ENCODE results near the gene EVA1C. TPM values are rescaled to one million over a fixed set of nuclear protein-coding genes. Genes with fewer than 3 reads are reported as not detected.
A peak's percentile ranks its signal among the peaks of the same experiment; 100 is the strongest.

Gene EVA1C
- total and polyA plus RNA-seq, 2 donors (not counting 3 experiments of a cell fraction or from before 2014, with no cell fraction given) = 22.8 to 38.6 TPM

DNA sequence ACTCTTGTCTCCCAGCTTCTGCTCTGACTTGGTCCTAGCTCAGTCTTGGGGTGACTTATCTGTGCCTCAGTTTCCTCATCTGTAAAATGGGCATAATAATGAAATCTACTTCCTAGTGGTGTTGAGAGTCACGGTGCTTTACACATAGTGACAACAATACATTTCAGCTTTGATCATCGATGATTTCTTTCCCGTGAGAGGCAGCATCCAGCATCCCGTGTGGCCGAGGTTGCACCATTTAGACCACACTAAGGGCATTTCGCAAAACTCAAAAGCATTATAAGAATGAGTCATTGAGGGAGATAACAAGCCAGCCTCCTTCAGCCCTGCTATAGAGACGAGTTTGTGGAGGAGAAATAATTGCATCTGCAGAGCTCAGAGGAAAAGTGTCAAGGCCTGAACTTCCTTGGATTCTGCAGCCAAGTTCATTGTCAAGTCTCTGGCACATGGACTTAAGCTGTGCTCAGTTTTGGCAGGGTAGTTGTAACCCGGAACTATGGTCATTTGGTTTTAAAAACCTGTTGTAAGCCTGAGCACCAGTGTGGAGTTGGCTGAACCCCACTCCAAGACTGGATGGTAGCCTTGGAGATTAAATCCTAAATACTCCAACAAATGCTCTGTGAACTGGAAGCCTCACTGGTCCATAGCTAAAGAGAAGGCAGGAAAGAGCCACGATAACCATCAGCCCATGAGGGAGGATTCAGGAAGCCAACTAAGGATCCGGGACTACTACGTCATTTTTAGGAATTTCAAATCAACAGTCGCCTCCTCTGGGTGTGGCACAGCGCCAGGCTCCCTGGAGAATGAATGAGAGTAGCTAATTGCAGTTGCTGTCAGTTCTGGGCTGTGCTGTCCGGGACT, 108.6 kb downstream of the EVA1C start:
- dilution Hi-C loops (cut with MboI; ENCODE audit: extremely low pct_ligation_motif_present, low sequenced_read_pairs) (no loop called here), intact Hi-C loops (cut with micrococcal nuclease) (loop anchor here (2.0 kb wide), 1 partner anchor 22 kb away; no protein-coding TSS in a partner anchor)
- CTCF ChIA-PET = interaction anchor here (0.6 to 4.2 kb wide), 13 partner anchors 10 to 118 kb away, joined by 3 to 27 read pairs (median 5); partner anchors contain the start of gene EVA1C
- Histone ChIP-seq H3K9me3 (replicated peaks; ENCODE audit: control insufficient read depth, insufficient read depth, low read length) (no peaks in the 10 kb centered on the region), H3K27ac (ENCODE audit: insufficient read depth, low read depth, low read length) (peak overlapping the region; percentile 100), H2AFZ (ENCODE audit: low read depth, low read length) (no peak overlapping the region), H3K9ac (replicated peaks; ENCODE audit: extremely low read depth, insufficient read depth, low read length) (peak overlapping the region; percentile 83), H3K4me1 (ENCODE audit: control insufficient read depth, extremely low read depth, insufficient read depth, low read length) (peaks cover 71% of the 10 kb centered on the region), H4K20me1 (replicated peaks; ENCODE audit: control insufficient read depth, extremely low read depth, insufficient read depth, low read length) (no peaks in the 10 kb centered on the region), H3K4me3 (replicated peaks in 1 of 3; ENCODE audit: insufficient read depth in 1 of 3, low read depth in 1 of 3, low read length in 3 of 3) (no peak overlapping the region), H3K79me2 (ENCODE audit: control insufficient read depth, insufficient read depth, low read length) (no peaks in the 10 kb centered on the region), H3K27me3 (ENCODE audit: control insufficient read depth in 2 of 2, insufficient read depth in 2 of 2, low read length in 2 of 2) (no peaks in the 10 kb centered on the region), H3K36me3 (ENCODE audit: control insufficient read depth in 2 of 2, extremely low read depth in 1 of 2, insufficient read depth in 2 of 2, low read length in 2 of 2) (no peaks in the 10 kb centered on the region), H3K4me2 (ENCODE audit: insufficient read depth, low read length) (peak overlapping the region; percentile 59), H3K9me1 (replicated peaks; ENCODE audit: control insufficient read depth, extremely low read depth, insufficient read depth, low read length) (no peaks in the 10 kb centered on the region)
- POLR2A ChIA-PET = interaction anchor here (0.7 to 1.3 kb wide), 3 partner anchors 23 to 48 kb away, joined by 3 to 4 read pairs (median 3); no protein-coding TSS in a partner anchor
- FAIRE-seq (peak; percentile 99), DNase-seq (ENCODE audit: low read depth, low spot score) (peak; percentile 98)
- peak; percentile 76 for TF ChIP-seq FOS (IDR thresholded peaks at IDR 0.05; ENCODE audit: borderline replicate concordance, insufficient read depth, low read length)
- TF ChIP-seq, protein P1, sequence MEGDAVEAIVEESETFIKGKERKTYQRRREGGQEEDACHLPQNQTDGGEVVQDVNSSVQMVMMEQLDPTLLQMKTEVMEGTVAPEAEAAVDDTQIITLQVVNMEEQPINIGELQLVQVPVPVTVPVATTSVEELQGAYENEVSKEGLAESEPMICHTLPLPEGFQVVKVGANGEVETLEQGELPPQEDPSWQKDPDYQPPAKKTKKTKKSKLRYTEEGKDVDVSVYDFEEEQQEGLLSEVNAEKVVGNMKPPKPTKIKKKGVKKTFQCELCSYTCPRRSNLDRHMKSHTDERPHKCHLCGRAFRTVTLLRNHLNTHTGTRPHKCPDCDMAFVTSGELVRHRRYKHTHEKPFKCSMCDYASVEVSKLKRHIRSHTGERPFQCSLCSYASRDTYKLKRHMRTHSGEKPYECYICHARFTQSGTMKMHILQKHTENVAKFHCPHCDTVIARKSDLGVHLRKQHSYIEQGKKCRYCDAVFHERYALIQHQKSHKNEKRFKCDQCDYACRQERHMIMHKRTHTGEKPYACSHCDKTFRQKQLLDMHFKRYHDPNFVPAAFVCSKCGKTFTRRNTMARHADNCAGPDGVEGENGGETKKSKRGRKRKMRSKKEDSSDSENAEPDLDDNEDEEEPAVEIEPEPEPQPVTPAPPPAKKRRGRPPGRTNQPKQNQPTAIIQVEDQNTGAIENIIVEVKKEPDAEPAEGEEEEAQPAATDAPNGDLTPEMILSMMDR (IDR thresholded peaks at IDR 0.05; ENCODE audit: extremely low read depth in 1 of 2, insufficient read depth in 1 of 2, low read depth in 1 of 2, low read length in 2 of 2) = no peak
- TF ChIP-seq POLR2AphosphoS5 (IDR thresholded peaks at IDR 0.05; ENCODE audit: insufficient read depth, low read depth, low read length) = peak; percentile 85
- peak; percentile 100 for TF ChIP-seq GATA2 (IDR thresholded peaks at IDR 0.05; ENCODE audit: insufficient read depth, insufficient read length, low read depth, low read length)
- TF ChIP-seq, protein P2, sequence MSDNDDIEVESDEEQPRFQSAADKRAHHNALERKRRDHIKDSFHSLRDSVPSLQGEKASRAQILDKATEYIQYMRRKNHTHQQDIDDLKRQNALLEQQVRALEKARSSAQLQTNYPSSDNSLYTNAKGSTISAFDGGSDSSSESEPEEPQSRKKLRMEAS (IDR thresholded peaks at IDR 0.05; ENCODE audit: insufficient read depth, insufficient read length) = no peak
- TF ChIP-seq JUN (IDR thresholded peaks at IDR 0.05; ENCODE audit: borderline replicate concordance, insufficient read depth, insufficient read length, low read depth) = peak; percentile 84
- no peak for TF ChIP-seq EZH2 (IDR thresholded peaks at IDR 0.05; ENCODE audit: borderline replicate concordance, low read depth, low read length, severe bottlenecking)
- peak; percentile 59 for TF ChIP-seq POLR2A (IDR thresholded peaks at IDR 0.05; ENCODE audit: low read depth, low read length)
- BruUV-seq (replicated peaks) = TSS peak; percentile 33

Data from endothelial cell of umbilical vein (primary cell).